OCI-LY7 (cell line): Measurements from ENCODE around the gene ABHD8.
A peak's percentile ranks its signal among the peaks of the same experiment; 100 is the strongest.

Source experiments
- CTCF ChIP-seq: fragments of 200-600 bp; sonication (generic); conservative IDR thresholded peaks from 2 replicates; pipeline ENCODE4 v1.5.1; 2014; ENCODE audit warnings: mild to moderate bottlenecking, antibody characterized with exemption, low read length, moderate library complexity, mixed read lengths
- EZH2phosphoT487 ChIP-seq: fragments of 200-600 bp; sonication (generic); IDR thresholded peaks from 2 replicates; pipeline ENCODE4 v1.6.1; 2018; ENCODE audit warnings: low read depth, borderline replicate concordance, mild to moderate bottlenecking, mixed run types, antibody characterized with exemption, low read length, moderate library complexity, mixed read lengths

DNA sequence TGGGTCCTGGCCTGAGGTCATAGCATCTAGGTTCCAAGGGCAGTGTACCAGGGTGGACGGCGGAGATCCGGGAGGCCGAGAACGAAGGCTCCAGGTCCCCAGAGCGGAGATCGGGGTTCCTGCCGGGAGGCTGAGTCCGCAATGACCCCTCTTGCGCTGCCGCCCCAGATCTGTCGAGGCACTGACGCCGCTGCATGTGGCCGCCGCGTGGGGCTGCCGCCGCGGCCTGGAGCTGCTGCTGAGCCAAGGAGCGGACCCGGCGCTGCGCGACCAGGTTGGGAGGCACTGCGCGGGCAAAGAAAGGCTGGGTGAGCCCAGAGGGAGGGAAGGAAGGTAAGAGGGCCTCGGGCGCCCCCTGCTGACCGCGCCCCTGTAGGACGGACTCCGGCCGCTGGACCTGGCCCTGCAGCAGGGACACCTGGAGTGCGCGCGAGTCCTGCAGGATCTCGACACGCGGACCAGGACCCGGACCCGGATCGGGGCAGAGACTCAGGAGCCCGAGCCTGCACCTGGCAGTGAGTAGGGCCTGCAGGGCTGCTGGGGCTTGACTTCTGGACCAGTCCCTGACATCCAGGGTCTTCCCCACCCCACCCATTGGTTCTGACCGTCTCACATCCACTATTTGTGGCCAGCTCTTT is 20.6 kb downstream of the ABHD8 start:
- TF ChIP-seq CTCF (peak; percentile 90), EZH2phosphoT487 (no peak)
